ENCODE measurements around the gene SETX.

Gene SETX

DNA sequence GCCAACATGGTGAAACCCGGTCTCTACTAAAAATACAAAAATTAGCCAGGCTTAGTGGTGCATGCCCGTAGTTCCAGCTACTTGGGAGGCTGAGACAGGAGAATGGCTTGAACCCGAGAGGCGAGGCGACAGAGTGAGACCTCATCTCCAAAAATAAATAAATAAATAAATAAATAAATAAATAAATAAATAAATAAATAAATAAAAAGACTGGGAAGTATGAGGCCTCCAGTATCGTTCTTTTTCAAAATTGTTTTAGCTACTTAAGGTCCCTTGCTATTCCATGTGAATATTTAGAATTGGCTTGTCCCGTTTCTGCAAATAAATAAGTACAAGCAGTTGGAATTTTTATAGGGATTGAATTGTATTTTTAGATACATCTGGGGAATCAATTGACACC, 3.0 kb upstream of the SETX start:
- no peak for DNase-seq (ENCODE audit: low spot score)

DNA sequence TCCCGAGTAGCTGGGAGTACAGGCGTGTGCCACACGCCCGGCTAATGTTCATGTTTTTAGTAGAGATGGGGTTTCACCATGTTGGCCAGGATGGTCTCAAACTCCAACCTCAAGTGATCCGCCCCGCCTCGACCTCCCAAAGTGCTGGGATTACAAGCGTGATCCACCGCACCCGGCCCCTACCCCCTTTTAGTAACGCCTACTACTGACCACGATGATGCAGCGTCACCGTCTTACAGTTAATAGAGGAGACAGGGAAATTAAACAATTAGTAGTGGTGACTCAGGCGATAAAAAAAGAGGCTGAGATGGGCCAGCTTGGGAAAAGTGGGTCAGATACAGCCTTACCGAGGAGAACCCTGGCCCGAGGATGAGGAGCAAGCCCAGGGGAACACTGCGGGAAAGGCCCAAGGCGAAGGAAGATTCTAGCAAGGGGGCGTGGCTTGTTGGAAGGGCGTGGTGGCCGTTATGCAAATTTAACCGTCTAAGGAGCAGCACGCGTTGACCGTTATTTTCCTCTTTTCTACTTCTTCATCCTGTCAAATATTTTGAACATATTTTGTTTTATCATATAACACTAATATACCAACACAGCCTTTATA, 1.6 kb upstream of the SETX start:
- DNase-seq (ENCODE audit: low spot score), result no peak

- DNase-seq (ENCODE audit: low spot score), result no peak
These were observed 3.3 kb downstream of the SETX start for GRCh38 chr9:132351404-132352045.

DNA sequence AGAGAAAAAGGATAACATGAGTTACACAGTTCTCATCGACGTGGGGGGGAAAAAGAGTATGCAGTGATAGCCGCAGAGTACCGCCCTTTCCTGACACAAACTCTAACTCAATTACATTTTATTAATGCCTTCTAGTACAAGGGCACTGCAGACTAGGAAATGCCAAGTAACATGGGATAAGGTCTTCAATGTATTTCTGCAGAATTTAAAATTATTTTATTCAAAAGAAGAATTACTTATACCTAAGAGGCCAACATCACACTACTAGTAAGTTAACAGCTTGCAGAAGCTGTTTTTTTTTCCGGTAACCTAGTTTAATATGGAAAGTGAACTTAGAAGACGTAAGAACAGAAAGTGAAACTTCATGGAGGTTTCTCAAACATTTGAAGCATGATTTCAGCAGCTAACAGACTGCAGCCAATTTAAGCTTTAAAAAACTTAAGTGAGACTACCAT, 3.9 kb downstream of the SETX start:
- DNase-seq (ENCODE audit: low spot score), result no peak

DNA sequence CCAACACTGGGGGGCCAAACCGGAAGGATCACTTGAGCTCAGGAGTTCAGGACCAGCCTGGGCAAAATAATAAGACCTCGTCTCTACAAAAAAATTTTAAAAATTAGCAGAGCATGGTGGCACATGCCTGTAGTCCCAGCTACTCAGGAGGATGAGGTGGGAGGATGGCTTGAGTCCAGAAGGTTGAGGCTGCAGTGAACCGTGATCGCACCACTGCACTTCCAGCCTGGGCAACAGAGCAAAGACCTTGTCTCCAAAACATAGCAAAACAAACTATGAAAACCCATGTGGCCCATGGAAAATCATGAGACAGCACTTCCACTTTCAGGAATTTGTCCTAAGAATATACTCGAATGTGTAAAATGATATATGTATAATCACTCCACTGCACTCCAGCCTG, 6.1 kb downstream of the SETX start:
- DNase-seq (ENCODE audit: low spot score), result no peak

GRCh38 chr9:132346177-132346576, 8.6 kb downstream of the SETX start:
- DNase-seq (ENCODE audit: low spot score), result no peak

GRCh38 chr9:132341177-132341840, 13.5 kb downstream of the SETX start:
- DNase-seq (ENCODE audit: low spot score), result peak; percentile 76

- DNase-seq (ENCODE audit: low spot score), result no peak
These were observed 20.4 kb downstream of the SETX start for GRCh38 chr9:132334364-132334763.

- DNase-seq (ENCODE audit: low spot score), result no peak
These were observed 21.2 kb downstream of the SETX start for GRCh38 chr9:132333556-132333955.

DNA sequence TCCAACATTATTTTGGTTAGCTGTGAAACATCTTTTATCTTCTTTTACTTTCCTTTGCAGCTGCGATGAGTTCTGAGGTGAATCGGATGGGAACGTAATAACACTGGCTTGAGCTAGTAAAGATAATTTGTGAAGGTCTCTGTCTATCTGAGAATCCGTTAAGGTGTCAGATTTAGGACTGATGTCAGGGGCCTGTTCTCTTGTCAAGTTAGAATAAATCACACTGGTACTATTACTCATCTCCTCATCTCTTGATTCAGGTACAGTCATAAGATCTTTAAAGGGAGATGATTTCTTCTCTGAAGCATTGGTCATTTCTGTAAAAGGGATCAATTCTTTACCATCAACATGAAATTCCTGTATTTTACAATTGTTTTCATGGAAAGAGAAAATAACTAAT, 26.2 kb downstream of the SETX start:
- no peak for DNase-seq (ENCODE audit: low spot score)

GRCh38 chr9:132327537-132327936, 27.2 kb downstream of the SETX start:
- DNase-seq (ENCODE audit: low spot score), result no peak

- DNase-seq (ENCODE audit: low spot score), result no peak
These were observed 30.4 kb downstream of the SETX start for GRCh38 chr9:132324425-132324824.

DNA sequence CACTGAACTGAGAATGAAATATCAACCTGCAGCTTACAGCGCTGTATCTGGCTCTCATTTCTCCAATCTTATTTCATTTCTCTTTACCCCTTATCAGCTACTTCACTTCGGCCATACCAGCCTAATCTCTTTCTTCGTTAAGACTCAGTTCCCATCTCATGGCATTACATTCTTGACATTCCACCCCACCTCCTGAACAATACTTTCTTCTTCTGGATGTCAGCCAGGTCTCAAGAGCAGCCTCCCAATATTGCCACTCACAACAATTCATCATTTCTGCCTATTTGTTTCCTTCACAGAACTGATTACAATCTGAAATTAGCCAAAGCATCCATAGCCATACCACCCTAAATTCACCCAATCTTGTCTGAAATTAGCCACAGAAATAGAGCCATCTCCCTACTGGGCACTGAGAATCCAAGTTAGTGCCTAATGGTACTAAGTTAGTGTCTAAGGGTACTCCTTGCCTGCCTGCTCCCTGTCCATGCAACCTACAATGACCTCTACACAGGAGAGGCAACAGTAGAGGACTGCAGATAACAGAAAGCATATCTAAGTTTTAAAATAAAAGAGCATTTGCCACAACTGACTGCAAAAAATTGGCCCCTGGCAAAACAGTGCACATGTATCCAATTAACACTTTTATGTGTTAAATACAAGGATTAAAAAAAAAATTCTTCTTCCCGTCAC, 35.2 kb downstream of the SETX start:
- no peak for DNase-seq (ENCODE audit: low spot score)

GRCh38 chr9:132312873-132313272, 41.9 kb downstream of the SETX start:
- no peak for DNase-seq (ENCODE audit: low spot score)

DNA sequence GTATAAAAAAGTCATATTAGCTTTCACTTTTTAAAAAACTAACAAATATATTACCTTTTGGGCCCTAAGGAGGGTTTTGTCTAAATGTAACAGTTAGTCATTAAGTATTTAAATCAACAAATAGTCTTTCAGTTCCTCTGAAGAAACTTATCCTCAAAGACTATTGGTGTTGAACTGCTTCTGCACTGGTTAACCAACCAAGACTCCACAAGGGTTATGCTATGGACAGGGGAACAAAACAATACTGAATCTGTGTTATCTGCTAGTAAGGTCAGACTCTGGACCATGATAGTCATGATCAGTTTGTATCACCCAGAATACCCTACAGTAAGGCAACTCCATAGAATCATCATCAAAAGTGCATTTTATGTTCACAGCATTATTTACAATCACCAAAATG, 42.4 kb downstream of the SETX start:
- DNase-seq (ENCODE audit: low spot score), result no peak

- no peak for DNase-seq (ENCODE audit: low spot score)
These were observed 42.8 kb downstream of the SETX start for GRCh38 chr9:132311978-132312377.

GRCh38 chr9:132309056-132309455, 45.7 kb downstream of the SETX start:
- no peak for DNase-seq (ENCODE audit: low spot score)

GRCh38 chr9:132301521-132301920, 53.3 kb downstream of the SETX start:
- DNase-seq (ENCODE audit: low spot score), result no peak

DNA sequence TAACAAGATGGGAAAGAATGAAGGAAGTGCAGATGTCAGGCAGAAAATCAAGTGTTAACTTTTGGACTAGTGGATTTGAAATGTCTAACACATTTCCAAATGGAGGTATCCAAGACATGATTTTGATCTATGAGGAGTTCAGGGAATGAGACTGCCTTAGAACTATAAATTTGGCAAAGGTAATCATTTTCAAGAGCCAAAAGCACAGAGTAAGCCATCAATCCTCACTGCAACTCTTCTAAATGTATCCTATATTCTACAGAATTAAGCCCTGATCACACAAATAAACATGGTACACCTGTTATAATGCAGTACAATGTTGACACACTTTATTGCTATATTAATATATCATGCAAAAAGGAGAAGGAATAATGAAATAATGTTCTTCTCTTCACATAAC, 55.6 kb downstream of the SETX start:
- DNase-seq (ENCODE audit: low spot score), result no peak

GRCh38 chr9:132295181-132295580, 59.6 kb downstream of the SETX start:
- no peak for DNase-seq (ENCODE audit: low spot score)

DNA sequence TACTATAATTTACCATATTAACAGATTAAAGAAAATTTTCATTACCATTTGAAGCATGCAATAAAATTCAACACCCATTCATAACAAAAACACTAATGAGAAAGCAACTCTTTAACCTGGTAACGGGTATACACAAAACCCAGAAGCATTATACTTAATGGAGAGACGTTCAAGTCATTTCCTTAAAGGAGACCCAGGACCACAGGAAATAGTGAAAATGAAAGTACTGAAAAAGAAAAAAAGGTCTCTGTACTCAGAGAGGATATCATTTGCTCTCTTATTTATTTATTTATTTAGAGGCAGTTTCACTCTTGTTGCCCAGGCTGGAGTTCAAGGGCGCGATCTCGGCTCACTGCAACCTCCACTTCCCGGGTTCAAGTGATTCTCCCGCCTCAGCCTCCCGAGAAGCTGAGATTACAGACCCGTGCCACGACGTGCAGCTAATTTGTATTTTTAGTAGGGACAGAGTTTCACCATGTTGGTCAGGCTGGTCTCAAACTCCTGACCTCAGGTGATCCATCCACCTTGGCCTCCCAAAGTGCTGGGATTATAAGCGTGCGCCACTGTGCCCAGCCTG, 61.6 kb downstream of the SETX start:
- no peak for DNase-seq (ENCODE audit: low spot score)

GRCh38 chr9:132288966-132289365, 65.8 kb downstream of the SETX start:
- DNase-seq (ENCODE audit: low spot score), result no peak

DNA sequence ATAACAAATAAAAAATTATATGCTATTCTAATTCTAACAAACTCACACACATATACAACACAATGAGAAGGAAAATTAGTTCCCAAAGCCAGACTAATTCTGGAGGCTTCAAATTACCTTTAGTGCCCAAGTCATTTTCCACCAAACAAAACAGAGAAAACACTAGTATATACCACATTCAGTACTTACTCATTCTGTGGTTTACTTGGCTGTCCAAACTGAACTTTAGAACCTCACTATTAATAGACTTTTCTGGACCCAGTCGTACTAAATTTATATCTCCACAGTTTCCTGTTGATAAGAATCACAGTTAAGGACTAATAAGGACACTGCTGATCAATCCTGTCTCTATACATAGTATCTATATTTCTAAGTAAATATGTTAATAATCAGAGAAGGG, 66.4 kb downstream of the SETX start:
- no peak for DNase-seq (ENCODE audit: low spot score)
